Measurements from ENCODE around the gene GPR84. TPM values are rescaled to one million over a fixed set of nuclear protein-coding genes. Genes with fewer than 3 reads are reported as not detected.
A peak's percentile ranks its signal among the peaks of the same experiment; 100 is the strongest.

GPR84 gene
- total and polyA plus RNA-seq, 2 donors (not counting 3 experiments of a cell fraction or from before 2014, with no cell fraction given): not detected

DNA sequence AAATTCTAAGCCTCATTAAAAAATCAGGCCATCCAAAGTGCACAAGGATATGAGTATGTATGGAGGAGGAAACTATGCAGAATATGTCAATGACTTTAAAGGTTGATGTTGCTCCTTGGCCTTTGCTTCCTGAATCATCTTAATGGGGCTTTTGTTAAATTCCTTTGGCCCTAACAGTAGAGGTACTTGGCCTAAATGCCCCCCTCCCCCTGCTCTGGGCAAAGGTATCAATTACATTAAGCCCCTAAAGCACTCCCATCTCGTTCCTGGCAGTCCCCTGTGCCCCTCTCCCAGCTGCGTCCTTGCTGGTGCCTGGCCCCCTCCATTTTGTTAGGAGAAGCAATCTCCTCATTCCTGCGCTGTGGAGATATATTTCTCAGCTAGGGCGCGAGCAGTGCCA, 34.5 kb downstream of the GPR84 start:
- TF ChIP-seq MYC (IDR thresholded peaks at IDR 0.05; ENCODE audit: low read depth, low read length) (no peak), EZH2 (IDR thresholded peaks at IDR 0.05; ENCODE audit: borderline replicate concordance, low read depth, low read length, severe bottlenecking) (no peak), POLR2A (IDR thresholded peaks at IDR 0.05; ENCODE audit: low read depth, low read length) (no peak), MAX (IDR thresholded peaks at IDR 0.05; ENCODE audit: insufficient read depth, insufficient read length) (no peak), FOS (IDR thresholded peaks at IDR 0.05; ENCODE audit: borderline replicate concordance, insufficient read depth, low read length) (no peak), POLR2AphosphoS5 (IDR thresholded peaks at IDR 0.05; ENCODE audit: insufficient read depth, low read depth, low read length) (no peak), GATA2 (IDR thresholded peaks at IDR 0.05; ENCODE audit: insufficient read depth, insufficient read length, low read depth, low read length) (no peak), JUN (IDR thresholded peaks at IDR 0.05; ENCODE audit: borderline replicate concordance, insufficient read depth, insufficient read length, low read depth) (no peak)
- TF ChIP-seq, protein P1, sequence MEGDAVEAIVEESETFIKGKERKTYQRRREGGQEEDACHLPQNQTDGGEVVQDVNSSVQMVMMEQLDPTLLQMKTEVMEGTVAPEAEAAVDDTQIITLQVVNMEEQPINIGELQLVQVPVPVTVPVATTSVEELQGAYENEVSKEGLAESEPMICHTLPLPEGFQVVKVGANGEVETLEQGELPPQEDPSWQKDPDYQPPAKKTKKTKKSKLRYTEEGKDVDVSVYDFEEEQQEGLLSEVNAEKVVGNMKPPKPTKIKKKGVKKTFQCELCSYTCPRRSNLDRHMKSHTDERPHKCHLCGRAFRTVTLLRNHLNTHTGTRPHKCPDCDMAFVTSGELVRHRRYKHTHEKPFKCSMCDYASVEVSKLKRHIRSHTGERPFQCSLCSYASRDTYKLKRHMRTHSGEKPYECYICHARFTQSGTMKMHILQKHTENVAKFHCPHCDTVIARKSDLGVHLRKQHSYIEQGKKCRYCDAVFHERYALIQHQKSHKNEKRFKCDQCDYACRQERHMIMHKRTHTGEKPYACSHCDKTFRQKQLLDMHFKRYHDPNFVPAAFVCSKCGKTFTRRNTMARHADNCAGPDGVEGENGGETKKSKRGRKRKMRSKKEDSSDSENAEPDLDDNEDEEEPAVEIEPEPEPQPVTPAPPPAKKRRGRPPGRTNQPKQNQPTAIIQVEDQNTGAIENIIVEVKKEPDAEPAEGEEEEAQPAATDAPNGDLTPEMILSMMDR (IDR thresholded peaks at IDR 0.05; ENCODE audit: extremely low read depth in 1 of 2, insufficient read depth in 1 of 2, low read depth in 1 of 2, low read length in 2 of 2): no peak
- dilution Hi-C loops (cut with MboI; ENCODE audit: extremely low pct_ligation_motif_present, low sequenced_read_pairs): no loop called here
- ChIA-PET CTCF (interaction anchor here (0.6 to 1.6 kb wide), 2 partner anchors 8 to 24 kb away, joined by 3 to 5 read pairs; no protein-coding TSS in a partner anchor), POLR2A (no interaction called here)
- peaks cover 28% of the 10 kb centered on the region for H3K4me1 ChIP-seq (ENCODE audit: control insufficient read depth, extremely low read depth, insufficient read depth, low read length)
- DNase-seq (ENCODE audit: low read depth, low spot score) (no peak), FAIRE-seq (no peak)
- H3K27me3 ChIP-seq (ENCODE audit: control insufficient read depth in 2 of 2, insufficient read depth in 2 of 2, low read length in 2 of 2): no peaks in the 10 kb centered on the region
- intact Hi-C loops (cut with micrococcal nuclease): no loop called here
- H3K9me3 ChIP-seq (replicated peaks; ENCODE audit: control insufficient read depth, insufficient read depth, low read length): no peaks in the 10 kb centered on the region
- H3K4me3 ChIP-seq (replicated peaks in 1 of 3; ENCODE audit: insufficient read depth in 1 of 3, low read depth in 1 of 3, low read length in 3 of 3): no peak overlapping the region
- H4K20me1 ChIP-seq (replicated peaks; ENCODE audit: control insufficient read depth, extremely low read depth, insufficient read depth, low read length): no peaks in the 10 kb centered on the region
- no peak overlapping the region for H3K9ac ChIP-seq (replicated peaks; ENCODE audit: extremely low read depth, insufficient read depth, low read length)
- peak overlapping the region; percentile 32 for H3K4me2 ChIP-seq (ENCODE audit: insufficient read depth, low read length)
- no peak overlapping the region for H2AFZ ChIP-seq (ENCODE audit: low read depth, low read length)
- BruUV-seq (replicated peaks): no TSS peak
- H3K79me2 ChIP-seq (ENCODE audit: control insufficient read depth, insufficient read depth, low read length): peaks cover 51% of the 10 kb centered on the region
- H3K27ac ChIP-seq (ENCODE audit: insufficient read depth, low read depth, low read length): no peak overlapping the region
- no peaks in the 10 kb centered on the region for H3K36me3 ChIP-seq (ENCODE audit: control insufficient read depth in 2 of 2, extremely low read depth in 1 of 2, insufficient read depth in 2 of 2, low read length in 2 of 2)
- H3K9me1 ChIP-seq (replicated peaks; ENCODE audit: control insufficient read depth, extremely low read depth, insufficient read depth, low read length): no peaks in the 10 kb centered on the region

Data from endothelial cell of umbilical vein (primary cell).